Activated CD4-positive, CD25-positive, alpha-beta regulatory T cell treated with anti-CD3 and anti-CD28 coated beads, Interleukin-2, amount 50 U/mL, for 24 hours (primary cell): ENCODE results near the gene COMMD3.
A peak's percentile ranks its signal among the peaks of the same experiment; 100 is the strongest.
"Not testable (repeated sequence)": the region's sequence is repeated elsewhere in the genome, so short reads cannot be mapped to it uniquely, and the experiment has no call there.

Source experiments
- ATAC-seq, 2 donors: fragments of 150-1000 bp; cut with Tn5 transposase; one replicate each; pipeline ENCODE4 v1.10.0; 2021; ENCODE audit warnings: mild to moderate bottlenecking in 1 of 2, moderate library complexity in 1 of 2

Gene COMMD3

DNA sequence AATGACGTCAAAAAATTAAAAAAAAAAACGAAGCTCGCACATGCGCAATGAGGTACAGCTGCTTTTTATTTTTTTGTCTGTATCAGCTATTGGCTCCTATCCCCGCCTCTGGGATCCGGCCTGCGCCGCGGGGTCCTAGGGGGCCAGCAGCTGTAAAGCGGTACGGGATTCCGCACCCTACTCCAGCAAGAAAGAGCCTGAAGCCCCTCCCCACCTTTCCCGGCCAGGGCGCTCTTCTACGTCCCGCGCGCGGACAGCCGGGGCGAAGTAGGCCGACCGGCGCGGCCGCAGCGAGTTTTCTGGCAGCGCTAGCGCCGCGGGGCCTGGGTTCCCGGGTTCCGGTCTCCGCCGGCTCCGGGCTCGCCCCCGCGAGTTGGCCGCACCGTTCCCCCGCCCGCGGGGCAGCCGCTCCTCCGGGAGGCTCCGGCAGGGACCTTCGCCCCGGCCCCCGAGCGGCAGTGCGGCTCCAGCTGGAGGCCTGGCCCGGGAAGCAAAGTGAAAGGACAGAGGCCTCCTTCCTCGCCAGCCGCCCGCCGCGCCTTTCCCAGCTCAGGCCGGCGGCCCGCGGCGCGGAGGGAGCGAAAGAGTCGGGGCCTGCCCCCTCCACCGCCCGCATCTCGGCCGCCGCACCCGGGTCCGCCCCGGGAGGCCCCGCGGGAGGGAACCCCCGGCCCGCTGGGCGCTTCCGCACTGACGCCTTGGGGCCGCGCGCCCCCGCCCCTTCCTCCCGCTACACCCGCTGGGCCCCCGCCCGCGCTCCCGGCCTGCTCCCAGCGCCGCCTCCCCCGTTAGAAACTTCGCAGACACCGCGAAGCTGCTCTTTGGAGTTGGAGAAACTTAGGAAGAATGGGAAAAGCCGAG, 24.4 kb downstream of the COMMD3 start:
- ATAC-seq = peak; percentile 54 to 55

DNA sequence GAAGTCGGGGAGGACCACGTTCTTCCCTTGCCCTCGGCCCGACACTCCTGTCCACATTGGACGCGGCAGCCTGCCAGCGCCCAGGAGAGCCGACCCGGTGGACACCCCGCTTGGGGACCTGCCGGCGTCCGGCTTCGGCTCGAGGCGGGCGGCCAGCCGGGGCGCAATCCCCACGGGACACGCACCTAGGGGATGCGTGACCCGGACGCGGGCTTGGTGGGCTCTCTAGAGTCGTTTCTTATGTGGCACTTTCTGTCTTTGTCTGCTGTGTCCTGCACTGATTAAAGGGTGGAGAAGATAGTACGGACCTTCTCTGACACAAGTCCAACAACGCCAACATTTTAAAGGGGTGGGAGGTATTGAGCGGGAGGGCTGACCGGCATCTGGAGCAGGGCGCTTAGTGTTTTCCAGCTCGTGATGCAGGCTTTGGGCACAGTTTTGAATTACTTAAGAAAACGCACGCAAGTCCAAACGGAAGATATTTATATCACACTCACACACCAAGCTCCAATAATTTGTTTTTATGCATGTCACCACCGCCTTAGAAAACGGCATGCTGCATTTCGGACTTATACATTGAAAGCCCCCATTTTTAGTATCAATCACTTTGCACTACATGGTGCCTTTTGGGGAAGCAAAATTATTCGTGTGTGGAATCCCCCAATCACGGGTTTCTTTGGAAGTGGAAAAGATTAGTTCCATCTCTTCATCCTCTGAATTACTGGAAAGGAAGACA, 25.2 kb downstream of the COMMD3 start:
- ATAC-seq = no peak

- no peak for ATAC-seq
Measured at GRCh38 chr10:22341926-22342196, 25.7 kb downstream of the COMMD3 start.

DNA sequence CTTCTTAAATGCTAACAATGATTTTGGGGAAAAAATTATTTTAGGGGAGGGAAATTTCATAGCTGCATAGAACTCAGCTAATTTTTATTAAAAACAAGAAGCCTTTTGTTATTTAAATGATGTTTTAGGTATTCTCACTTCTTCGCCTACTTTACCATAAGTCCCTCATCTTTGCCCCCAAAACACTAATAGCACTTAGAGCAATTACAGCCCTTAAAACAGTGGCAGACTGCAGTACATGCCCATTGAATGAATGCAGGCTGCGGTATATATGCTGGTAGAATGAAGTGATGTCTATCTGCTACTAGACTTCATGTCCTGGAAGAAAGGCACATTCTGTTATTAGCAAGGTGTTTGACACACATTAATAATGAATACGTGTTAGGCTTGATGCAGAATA, 26.2 kb downstream of the COMMD3 start:
- no peak for ATAC-seq

DNA sequence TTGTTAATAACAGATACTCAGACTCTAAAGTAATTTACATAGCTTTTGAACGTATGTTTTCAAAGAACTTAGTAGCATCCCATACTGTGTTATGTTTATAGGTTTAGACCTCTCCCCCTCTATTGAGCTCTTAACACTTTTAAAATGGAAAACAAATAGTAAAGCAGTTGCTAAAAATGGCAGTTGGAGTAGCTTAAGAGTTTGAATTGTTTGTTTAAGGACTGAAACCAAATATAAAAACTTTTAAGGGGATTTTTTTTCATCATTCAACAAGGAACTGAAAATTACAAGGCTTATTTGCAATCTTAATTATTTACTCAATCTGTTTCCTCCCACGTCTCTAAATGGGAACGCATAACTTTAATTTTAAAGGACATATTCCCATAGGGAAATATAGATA, 27.5 kb downstream of the COMMD3 start:
- no peak for ATAC-seq

- ATAC-seq = no peak
Measured at GRCh38 chr10:22344249-22344648, 28.1 kb downstream of the COMMD3 start.

GRCh38 chr10:22344781-22345300, 28.7 kb downstream of the COMMD3 start:
- no peak for ATAC-seq

DNA sequence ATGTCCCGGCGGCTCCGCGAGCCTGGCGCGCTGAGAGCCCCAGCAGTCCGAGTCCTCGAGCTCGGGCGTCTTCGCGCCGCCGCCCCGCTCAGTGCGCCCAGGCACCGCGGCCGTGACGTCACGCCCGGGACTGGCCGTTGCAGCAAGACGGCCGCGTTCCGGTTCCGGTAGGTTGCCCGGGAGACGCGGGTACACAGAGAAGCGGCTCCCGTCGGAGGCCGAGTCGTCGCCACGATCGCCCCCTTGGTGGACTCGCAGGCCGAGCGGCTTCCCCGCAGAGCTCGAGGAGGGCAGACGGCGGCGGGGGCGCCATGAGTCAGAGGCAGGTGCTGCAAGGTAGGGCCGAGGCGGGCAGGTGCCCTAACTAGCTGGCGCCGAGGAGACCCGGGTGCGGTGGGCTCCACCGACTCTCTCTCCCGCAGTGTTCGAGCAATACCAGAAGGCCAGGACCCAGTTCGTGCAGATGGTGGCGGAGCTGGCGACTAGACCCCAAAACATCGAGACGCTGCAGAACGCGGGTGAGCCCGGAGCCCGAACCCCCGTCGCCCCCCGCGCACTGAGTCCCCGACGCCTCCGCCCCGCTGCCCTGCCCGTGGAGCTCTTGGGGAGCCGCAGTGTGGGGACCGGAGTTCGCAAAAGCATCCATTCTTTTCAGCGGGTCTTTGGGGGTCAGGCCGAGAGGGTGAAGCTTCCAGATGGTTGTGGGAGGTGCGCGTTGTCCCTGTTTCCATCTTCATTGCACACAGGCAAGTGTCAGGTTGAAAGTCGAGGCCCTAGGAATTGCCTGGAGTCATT, 29.3 kb downstream of the COMMD3 start, which contains the start of gene SPAG6:
Gene SPAG6, plus strand, starts transcription at position 196 of the 795 bp plus-strand sequence. Its CDS starts 116 bp downstream, at position 312.
- ATAC-seq = peak in 1 of 2 donors; percentile 10

- no peak for ATAC-seq
Measured at GRCh38 chr10:22346096-22346661, 30.0 kb downstream of the COMMD3 start.

DNA sequence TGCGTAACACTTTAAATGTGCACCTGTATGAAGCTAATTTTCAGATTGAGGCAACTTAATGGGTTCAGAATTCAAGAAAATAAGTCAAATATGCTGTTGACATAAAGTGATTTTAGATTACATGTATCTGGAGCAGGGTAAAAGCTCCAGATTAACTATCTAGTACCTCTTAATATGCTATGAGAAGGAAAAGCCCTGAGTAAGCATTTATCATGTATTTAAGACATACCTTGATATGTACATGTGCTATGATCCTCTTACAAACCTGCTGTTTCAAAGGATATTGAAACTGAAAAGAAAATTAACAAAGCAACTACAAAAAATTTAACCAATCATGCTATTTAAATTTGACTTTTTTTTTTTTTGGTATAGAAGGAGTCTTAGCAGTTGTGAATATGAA, 33.6 kb downstream of the COMMD3 start:
- no peak for ATAC-seq

DNA sequence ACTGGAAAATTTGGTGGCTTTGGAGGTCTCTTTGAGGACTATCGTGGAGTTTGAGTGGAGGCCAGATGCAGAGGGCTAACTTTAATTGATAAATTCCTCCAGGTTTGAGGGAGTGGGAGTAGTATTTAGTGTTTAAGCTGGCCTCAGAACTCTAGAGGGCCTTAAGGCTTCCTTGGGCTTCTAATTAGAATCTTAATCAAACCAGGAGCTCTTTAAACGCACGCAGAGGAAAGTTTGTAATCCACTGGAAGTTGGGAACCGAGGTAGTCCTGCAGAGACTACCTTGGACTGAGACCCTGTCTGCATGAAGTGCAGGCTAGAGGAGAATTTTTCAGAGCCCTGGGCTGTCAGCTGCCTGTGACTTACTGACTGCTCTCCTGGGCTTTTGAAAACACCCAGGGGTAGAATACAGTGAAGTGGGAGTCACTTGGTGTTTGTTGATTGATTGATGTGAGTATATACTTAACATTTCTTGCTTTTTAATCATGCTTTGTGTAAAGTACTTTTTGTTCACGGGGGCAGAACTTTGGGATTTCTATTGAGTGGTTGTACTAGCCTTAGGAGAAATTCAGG, 35.0 kb downstream of the COMMD3 start:
- ATAC-seq = no peak

DNA sequence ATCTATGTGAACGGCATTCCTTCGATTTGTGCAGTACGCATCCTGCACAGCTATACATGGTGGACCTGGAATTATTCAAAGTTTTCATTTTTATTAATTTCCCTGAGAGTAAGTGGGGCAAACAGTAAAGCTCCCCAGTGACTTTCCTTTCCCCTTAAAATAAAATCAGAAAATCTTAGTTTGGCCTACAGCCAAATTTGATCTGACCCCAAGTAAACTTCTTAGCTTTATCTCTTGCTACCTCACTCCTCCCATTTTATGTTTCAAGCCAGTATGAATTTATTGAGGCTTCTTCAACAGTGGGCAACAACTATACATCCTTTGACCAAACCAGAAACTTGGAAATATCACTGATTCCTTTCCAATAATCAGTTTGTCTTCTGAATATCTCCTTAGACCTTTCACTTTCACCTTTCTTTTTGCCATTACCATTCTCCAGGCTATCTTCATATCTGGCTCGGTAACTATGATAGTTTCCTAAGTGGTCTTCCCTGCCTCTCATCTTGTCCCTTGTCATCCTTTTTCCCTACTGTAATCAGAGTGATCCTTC, 40.2 kb downstream of the COMMD3 start:
- no peak for ATAC-seq

DNA sequence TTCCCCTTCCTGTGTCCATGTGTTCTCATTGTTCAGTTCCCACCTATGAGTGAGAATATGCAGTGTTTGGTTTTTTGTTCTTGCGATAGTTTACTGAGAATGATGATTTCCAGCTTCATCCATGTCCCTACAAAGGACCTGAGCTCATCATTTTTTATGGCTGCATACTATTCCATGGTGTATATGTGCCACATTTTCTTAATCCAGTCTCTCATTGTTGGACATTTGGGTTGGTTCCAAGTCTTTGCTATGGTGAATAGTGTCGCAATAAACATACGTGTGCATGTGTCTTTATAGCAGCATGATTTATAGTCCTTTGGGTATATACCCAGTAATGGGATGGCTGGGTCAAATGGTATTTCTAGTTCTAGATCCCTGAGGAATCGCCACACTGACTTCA, 41.6 kb downstream of the COMMD3 start:
- ATAC-seq = not testable (repeated sequence)

- no peak for ATAC-seq
Measured at GRCh38 chr10:22363305-22363704, 47.1 kb downstream of the COMMD3 start.

DNA sequence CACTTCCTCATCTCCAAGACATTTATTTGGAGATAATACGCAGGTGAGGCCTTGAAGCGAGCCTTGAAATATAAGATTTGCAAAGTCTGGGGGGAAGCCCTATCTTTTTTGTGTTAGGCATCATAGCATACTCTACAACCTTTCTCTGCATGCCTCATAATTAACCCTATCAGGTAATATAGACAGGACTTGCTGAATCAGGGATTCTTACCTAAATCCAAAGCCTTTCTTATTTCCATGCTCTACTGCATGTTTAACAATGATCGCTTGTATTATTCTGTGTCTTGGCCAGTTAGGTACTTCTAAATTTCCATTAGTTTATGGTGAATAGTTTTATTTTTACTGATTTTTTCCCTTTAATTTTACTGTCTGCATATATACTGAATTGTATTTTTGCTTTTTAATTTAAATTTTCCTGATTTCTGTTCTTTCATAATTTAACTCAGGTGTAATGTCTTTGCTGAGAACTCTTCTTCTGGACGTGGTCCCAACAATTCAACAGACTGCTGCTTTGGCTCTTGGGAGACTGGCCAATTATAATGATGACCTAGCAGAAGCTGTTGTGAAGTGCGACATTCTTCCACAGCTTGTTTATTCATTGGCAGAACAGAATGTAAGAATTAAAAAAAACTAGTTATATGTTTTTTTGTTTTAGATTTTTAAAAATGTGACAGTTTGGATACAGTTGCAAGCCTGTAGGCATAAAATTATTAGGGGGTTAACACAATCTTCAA, 48.4 kb downstream of the COMMD3 start:
- no peak for ATAC-seq

DNA sequence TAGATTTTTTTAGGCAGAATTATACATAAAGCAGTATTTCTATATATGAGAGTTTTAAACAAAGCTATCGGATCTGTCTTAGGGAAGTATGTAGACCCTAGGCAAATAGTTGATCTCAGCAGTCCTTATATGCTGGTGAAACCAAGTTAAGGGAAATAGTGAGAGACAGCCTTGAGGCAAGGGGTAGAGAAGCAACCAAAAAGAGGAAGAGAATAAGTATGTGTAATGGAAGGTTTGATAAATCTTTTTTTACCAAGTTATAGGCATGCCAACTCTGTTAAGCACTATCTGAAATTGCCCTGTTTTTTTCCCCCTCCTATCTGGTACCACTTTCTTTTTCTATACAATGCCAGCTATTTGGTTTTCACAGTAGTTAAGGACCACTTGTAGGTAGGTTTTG, 49.0 kb downstream of the COMMD3 start:
- ATAC-seq = no peak

DNA sequence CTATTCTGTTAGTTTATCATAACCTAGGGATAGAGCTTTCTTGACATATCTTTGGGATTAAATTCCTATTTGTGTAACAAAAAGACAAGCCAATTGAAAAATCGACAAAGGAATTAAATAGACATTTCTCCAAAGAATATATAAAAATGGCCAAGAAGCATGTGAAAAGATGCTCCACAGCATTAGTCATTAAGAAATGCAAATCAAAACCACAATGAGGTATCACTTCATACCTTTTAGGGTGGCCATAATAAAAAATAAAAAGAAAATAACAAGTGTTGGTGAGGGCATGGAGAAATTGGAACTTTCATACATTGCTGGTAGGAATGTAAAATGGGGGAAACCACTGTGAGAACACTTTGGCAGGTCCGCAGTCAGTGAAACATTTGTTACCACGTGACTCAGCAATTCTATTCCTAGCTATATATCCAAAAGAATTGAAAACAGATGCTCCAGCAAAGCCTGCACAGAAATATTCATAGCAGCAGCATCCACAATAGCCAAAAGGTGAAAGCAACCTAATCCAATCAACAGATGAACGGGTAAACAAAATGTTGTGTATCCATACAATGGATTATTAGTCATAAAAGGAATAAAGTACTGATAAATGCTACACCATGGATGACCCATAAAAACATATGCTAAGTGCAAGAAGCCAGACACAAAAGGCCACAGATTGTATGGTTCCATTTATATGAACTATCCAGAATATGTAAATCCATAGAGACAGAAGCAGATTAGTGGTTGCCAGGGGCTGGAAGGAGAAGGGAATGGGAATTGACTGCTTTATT, 49.7 kb downstream of the COMMD3 start:
- ATAC-seq = no peak

- ATAC-seq = no peak
Measured at GRCh38 chr10:22366435-22366703, 50.2 kb downstream of the COMMD3 start.

DNA sequence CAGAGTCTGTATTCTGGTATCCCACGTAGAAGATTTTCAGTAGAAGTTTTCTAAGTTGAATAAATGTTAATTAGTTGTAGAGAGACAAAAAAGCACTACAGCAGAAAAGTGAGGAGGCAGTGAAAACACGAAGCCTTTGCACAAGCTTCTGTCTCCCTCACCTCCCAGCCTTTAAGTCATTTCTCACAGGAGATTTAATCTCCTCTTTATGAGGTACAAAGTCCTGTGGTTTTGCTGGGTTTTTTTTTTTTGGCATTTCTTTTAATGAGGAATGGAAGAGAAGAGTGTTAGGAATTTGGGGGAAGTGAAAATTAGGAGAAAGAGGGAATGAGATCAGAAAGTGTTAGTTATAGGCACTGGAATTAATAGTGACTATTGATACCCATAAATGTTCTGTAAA, 50.6 kb downstream of the COMMD3 start:
- no peak for ATAC-seq

DNA sequence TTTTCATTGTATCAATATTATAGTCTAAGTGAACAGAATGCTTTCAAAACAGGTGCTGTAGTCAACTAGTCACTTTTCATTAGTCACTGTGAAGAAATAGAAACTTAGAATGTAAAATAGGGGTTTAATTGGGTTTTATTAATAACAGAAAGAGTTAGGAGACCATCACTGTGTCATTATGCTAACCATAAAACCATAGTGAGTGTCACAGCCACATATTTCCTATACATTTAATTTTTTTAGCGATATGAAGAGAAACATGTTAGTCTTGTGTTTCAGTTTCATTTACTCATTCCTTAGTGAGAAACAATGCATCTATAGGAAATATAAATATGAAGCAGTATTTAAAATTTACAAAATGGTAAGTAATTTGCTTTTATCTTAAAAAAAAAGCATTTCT, 51.3 kb downstream of the COMMD3 start:
- peak; percentile 87 for ATAC-seq

GRCh38 chr10:22368402-22368801, 52.2 kb downstream of the COMMD3 start:
- no peak for ATAC-seq
